ENCODE results near the gene ZNF672. TPM values are rescaled to one million over a fixed set of nuclear protein-coding genes. Genes with fewer than 3 reads are reported as not detected.
A peak's percentile ranks its signal among the peaks of the same experiment; 100 is the strongest.

Gene ZNF672
- total and polyA plus RNA-seq, 2 of the 13 experiments (the other 11 are each of a cell fraction or from before 2014, with no cell fraction given), result 17.2 to 22.9 TPM

DNA sequence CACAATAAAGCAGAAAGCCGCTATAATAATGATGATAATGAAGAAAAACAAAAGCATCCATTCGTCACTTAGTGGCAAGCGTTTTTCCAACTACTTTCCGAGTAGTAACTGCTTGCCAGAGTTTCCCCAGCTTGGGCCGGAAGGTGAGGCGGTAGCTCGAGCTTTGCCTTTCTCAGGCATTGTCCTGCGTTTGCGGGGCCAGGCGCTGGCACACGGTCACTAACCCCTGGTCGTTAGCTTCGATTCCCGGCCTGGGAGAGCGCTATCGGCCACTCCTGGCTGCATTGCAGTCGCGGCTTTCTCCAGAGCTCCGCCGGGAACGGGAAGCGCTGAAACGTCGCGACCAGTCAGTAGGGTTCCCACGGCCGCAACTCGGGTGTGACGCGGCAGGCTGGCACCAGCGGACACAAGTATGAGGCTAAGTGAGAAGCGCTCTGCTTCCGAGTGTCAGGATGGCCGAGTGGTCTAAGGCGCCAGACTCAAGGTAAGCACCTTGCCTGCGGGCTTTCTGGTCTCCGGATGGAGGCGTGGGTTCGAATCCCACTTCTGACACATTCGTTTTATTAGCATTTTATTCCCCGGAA is 35.5 kb downstream of the ZNF672 start (continued):
- TF ChIP-seq, protein P1, sequence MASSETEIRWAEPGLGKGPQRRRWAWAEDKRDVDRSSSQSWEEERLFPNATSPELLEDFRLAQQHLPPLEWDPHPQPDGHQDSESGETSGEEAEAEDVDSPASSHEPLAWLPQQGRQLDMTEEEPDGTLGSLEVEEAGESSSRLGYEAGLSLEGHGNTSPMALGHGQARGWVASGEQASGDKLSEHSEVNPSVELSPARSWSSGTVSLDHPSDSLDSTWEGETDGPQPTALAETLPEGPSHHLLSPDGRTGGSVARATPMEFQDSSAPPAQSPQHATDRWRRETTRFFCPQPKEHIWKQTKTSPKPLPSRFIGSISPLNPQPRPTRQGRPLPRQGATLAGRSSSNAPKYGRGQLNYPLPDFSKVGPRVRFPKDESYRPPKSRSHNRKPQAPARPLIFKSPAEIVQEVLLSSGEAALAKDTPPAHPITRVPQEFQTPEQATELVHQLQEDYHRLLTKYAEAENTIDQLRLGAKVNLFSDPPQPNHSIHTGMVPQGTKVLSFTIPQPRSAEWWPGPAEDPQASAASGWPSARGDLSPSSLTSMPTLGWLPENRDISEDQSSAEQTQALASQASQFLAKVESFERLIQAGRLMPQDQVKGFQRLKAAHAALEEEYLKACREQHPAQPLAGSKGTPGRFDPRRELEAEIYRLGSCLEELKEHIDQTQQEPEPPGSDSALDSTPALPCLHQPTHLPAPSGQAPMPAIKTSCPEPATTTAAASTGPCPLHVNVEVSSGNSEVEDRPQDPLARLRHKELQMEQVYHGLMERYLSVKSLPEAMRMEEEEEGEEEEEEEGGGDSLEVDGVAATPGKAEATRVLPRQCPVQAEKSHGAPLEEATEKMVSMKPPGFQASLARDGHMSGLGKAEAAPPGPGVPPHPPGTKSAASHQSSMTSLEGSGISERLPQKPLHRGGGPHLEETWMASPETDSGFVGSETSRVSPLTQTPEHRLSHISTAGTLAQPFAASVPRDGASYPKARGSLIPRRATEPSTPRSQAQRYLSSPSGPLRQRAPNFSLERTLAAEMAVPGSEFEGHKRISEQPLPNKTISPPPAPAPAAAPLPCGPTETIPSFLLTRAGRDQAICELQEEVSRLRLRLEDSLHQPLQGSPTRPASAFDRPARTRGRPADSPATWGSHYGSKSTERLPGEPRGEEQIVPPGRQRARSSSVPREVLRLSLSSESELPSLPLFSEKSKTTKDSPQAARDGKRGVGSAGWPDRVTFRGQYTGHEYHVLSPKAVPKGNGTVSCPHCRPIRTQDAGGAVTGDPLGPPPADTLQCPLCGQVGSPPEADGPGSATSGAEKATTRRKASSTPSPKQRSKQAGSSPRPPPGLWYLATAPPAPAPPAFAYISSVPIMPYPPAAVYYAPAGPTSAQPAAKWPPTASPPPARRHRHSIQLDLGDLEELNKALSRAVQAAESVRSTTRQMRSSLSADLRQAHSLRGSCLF (CRISPR knock-in tag; IDR thresholded peaks at IDR 0.05; ENCODE audit: borderline replicate concordance), result no peak
- TF ChIP-seq NFYC (CRISPR knock-in tag; IDR thresholded peaks at IDR 0.05), result no peak; the same call in 1 of the 2 replicates
- peak; percentile 76; the same call in 1 of the 2 replicates for TF ChIP-seq ZIK1 (CRISPR knock-in tag; IDR thresholded peaks at IDR 0.05; ENCODE audit: borderline replicate concordance, low read depth)
- TF ChIP-seq, protein P2, sequence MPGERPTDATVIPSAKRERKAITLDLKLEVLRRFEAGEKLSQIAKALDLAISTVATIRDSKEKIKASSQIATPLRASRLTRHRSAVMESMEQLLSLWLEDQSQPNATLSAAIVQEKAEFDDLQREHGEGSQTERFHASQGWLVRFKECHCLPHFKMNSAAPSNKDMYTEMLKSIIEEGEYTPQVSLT (CRISPR knock-in tag; IDR thresholded peaks at IDR 0.05; ENCODE audit: borderline replicate concordance, low read depth), result no peak
- TF ChIP-seq DNMT3B (CRISPR knock-in tag; conservative IDR thresholded peaks at IDR 0.05), result no peak
- no peak; the same call in none of the 2 replicates for TF ChIP-seq HDAC2 (CRISPR knock-in tag; IDR thresholded peaks at IDR 0.05)
- TF ChIP-seq MATR3 (CRISPR knock-in tag; IDR thresholded peaks at IDR 0.05), result no peak
- no peak for TF ChIP-seq U2AF1 (optimal IDR thresholded peaks at IDR 0.05; ENCODE audit: low read depth, low read length)
- TF ChIP-seq, protein P3, sequence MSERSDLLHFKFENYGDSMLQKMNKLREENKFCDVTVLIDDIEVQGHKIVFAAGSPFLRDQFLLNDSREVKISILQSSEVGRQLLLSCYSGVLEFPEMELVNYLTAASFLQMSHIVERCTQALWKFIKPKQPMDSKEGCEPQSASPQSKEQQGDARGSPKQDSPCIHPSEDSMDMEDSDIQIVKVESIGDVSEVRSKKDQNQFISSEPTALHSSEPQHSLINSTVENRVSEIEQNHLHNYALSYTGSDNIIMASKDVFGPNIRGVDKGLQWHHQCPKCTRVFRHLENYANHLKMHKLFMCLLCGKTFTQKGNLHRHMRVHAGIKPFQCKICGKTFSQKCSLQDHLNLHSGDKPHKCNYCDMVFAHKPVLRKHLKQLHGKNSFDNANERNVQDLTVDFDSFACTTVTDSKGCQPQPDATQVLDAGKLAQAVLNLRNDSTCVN (CRISPR knock-in tag; IDR thresholded peaks at IDR 0.05; ENCODE audit: borderline replicate concordance), result peak; percentile 80; the same call in 1 of the 2 replicates
- TF ChIP-seq PAX8 (CRISPR knock-in tag; IDR thresholded peaks at IDR 0.05; ENCODE audit: borderline replicate concordance), result no peak; the same call in 1 of the 2 replicates
- TF ChIP-seq TMF1 (CRISPR knock-in tag; IDR thresholded peaks at IDR 0.05; ENCODE audit: low read depth), result peak; percentile 35
- no peak; a peak in 1 of 4 replicates for TF ChIP-seq EP300 (IDR thresholded peaks at IDR 0.05; ENCODE audit: low read depth in 2 of 2, low read length in 2 of 2)
- TF ChIP-seq EP300 (CRISPR knock-in tag; IDR thresholded peaks at IDR 0.05; ENCODE audit: borderline replicate concordance), result no peak
- TF ChIP-seq, protein P4, sequence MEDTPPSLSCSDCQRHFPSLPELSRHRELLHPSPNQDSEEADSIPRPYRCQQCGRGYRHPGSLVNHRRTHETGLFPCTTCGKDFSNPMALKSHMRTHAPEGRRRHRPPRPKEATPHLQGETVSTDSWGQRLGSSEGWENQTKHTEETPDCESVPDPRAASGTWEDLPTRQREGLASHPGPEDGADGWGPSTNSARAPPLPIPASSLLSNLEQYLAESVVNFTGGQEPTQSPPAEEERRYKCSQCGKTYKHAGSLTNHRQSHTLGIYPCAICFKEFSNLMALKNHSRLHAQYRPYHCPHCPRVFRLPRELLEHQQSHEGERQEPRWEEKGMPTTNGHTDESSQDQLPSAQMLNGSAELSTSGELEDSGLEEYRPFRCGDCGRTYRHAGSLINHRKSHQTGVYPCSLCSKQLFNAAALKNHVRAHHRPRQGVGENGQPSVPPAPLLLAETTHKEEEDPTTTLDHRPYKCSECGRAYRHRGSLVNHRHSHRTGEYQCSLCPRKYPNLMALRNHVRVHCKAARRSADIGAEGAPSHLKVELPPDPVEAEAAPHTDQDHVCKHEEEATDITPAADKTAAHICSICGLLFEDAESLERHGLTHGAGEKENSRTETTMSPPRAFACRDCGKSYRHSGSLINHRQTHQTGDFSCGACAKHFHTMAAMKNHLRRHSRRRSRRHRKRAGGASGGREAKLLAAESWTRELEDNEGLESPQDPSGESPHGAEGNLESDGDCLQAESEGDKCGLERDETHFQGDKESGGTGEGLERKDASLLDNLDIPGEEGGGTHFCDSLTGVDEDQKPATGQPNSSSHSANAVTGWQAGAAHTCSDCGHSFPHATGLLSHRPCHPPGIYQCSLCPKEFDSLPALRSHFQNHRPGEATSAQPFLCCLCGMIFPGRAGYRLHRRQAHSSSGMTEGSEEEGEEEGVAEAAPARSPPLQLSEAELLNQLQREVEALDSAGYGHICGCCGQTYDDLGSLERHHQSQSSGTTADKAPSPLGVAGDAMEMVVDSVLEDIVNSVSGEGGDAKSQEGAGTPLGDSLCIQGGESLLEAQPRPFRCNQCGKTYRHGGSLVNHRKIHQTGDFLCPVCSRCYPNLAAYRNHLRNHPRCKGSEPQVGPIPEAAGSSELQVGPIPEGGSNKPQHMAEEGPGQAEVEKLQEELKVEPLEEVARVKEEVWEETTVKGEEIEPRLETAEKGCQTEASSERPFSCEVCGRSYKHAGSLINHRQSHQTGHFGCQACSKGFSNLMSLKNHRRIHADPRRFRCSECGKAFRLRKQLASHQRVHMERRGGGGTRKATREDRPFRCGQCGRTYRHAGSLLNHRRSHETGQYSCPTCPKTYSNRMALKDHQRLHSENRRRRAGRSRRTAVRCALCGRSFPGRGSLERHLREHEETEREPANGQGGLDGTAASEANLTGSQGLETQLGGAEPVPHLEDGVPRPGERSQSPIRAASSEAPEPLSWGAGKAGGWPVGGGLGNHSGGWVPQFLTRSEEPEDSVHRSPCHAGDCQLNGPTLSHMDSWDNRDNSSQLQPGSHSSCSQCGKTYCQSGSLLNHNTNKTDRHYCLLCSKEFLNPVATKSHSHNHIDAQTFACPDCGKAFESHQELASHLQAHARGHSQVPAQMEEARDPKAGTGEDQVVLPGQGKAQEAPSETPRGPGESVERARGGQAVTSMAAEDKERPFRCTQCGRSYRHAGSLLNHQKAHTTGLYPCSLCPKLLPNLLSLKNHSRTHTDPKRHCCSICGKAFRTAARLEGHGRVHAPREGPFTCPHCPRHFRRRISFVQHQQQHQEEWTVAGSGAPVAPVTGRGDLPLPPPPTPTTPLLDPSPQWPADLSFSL (CRISPR knock-in tag; IDR thresholded peaks at IDR 0.05), result peak; percentile 48; the same call in 1 of the 2 replicates
- TF ChIP-seq ZNF160 (CRISPR knock-in tag; IDR thresholded peaks at IDR 0.05), result no peak
- no peak for TF ChIP-seq ZBTB20 (CRISPR knock-in tag; IDR thresholded peaks at IDR 0.05; ENCODE audit: borderline replicate concordance, low read depth)

Measured in HepG2 (cell line).